Mesendoderm (in vitro differentiated cells): ENCODE measurements around the gene ZNF618.
"Not testable (repeated sequence)": the region's sequence is repeated elsewhere in the genome, so short reads cannot be mapped to it uniquely, and the experiment has no call there.

ENCODE experiments used
- DNase-seq: peaks from one replicate; pipeline ENCODE4 v3.0.0; 2013
- H2AK5ac ChIP-seq: 2 replicates; pipeline ENCODE4 v1.6.1; 2013; ENCODE audit warnings: low read length, inconsistent platforms
- H2BK120ac ChIP-seq: 2 replicates; pipeline ENCODE4 v1.6.1; 2013; ENCODE audit warnings: low read depth, mild to moderate bottlenecking, low read length, moderate library complexity, mixed read lengths
- H2BK15ac ChIP-seq: replicated peaks from 2 replicates; pipeline ENCODE4 v1.6.1; 2013; ENCODE audit warnings: low read depth, mild to moderate bottlenecking, moderate library complexity
- H2BK5ac ChIP-seq: 2 replicates; pipeline ENCODE4 v1.6.1; 2013; ENCODE audit warnings: low read length, inconsistent platforms
- H3K18ac ChIP-seq: 2 replicates; pipeline ENCODE4 v1.6.1; 2013; ENCODE audit warnings: mild to moderate bottlenecking, low read length, mixed read lengths
- H3K23ac ChIP-seq: one replicate; pipeline ENCODE4 v1.6.1; 2013; ENCODE audit warnings: low read length
- H3K27ac ChIP-seq: 2 replicates; pipeline ENCODE4 v1.5.1; 2013; ENCODE audit warnings: low read depth, mild to moderate bottlenecking, inconsistent platforms, low read length, moderate library complexity
- H3K27me3 ChIP-seq: 2 replicates; pipeline ENCODE4 v1.6.1; 2013; ENCODE audit warnings: low read length, control low read depth, mild to moderate bottlenecking, inconsistent platforms; ENCODE audit not compliant: insufficient read depth, poor library complexity
- H3K36me3 ChIP-seq: 2 replicates; pipeline ENCODE4 v1.6.1; 2013; ENCODE audit warnings: low read length, inconsistent platforms; ENCODE audit not compliant: control insufficient read depth, insufficient read depth
- H3K4ac ChIP-seq: one replicate; pipeline ENCODE4 v1.6.1; 2013; ENCODE audit warnings: low read depth, mild to moderate bottlenecking, low read length, moderate library complexity
- H3K4me1 ChIP-seq: 2 replicates; pipeline ENCODE4 v1.6.1; 2013; ENCODE audit warnings: low read depth, low read length, inconsistent platforms; ENCODE audit not compliant: control insufficient read depth
- H3K4me2 ChIP-seq: 2 replicates; pipeline ENCODE4 v1.6.1; 2013; ENCODE audit warnings: low read length
- H3K4me3 ChIP-seq: 2 replicates; pipeline ENCODE4 v1.5.1; 2013; ENCODE audit warnings: mild to moderate bottlenecking, low read length
- H3K56ac ChIP-seq: one replicate; pipeline ENCODE4 v1.6.1; 2013; ENCODE audit warnings: low read length
- H3K79me1 ChIP-seq: 2 replicates; pipeline ENCODE4 v1.6.1; 2013; ENCODE audit warnings: low read length, inconsistent platforms
- H3K79me2 ChIP-seq: 2 replicates; pipeline ENCODE4 v1.6.1; 2013; ENCODE audit warnings: mild to moderate bottlenecking, low read length; ENCODE audit not compliant: control insufficient read depth, insufficient read depth
- H3K9ac ChIP-seq: 2 replicates; pipeline ENCODE4 v1.6.1; 2013; ENCODE audit warnings: low read length, inconsistent platforms
- H4K5ac ChIP-seq: one replicate; pipeline ENCODE4 v1.6.1; 2013; ENCODE audit warnings: low read length
- H4K8ac ChIP-seq: one replicate; pipeline ENCODE4 v1.6.1; 2013; ENCODE audit warnings: low read depth, mild to moderate bottlenecking, control low read depth, low read length, moderate library complexity
- WGBS: extraction: QIAGEN DNeasy Blood & Tissue Kit; methylation state at CpG from one replicate; pipeline ENCODE4 v1.1.7; 2013; ENCODE audit warnings: low lambda C conversion rate, missing lambda C conversion rate; ENCODE audit not compliant: insufficient coverage; ENCODE audit errors: extremely low coverage; 5-methylcytosine and 5-hydroxymethylcytosine counted together

Gene ZNF618

DNA sequence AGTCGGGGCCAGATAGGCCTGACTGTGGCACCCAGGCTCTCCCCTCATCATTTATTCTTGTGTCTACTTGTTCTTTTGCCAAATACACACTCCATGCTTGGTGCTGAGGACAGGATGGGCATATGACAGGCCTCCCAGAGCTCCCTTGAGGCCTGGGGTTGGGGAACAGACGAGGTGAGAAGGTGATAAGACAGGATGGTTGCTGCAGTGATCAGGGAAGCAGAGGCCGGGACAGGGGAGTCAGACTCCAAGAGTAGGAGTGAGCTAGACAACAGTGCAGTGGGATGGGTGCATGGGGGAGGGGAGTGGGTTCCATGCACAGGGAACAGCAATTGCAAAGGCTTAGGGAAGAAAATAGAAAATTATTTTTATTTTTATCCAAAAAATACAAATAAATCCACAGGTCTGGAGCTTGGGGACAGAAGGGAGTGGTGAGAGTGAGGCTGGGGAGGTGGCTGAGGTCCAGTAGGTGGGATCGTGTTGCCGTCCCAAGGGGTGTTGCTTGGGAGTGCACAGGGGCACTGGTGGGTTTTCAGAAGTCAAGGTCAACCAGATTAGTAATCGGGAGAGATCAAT, 205.4 kb downstream of the ZNF618 start:
- H2BK120ac ChIP-seq, result no peak overlapping the region
- H3K4me1 ChIP-seq, result no peaks in the 10 kb centered on the region
- H4K5ac ChIP-seq, result no peak overlapping the region
- no peak overlapping the region for H3K4me2 ChIP-seq
- WGBS, result no CpG with 5 or more reads among the region's 6 CpGs
- H4K8ac ChIP-seq, result no peak overlapping the region
- H3K79me1 ChIP-seq, result no peaks in the 10 kb centered on the region
- no peak overlapping the region for H3K18ac ChIP-seq
- H3K9ac ChIP-seq, result no peak overlapping the region
- H2BK5ac ChIP-seq, result no peak overlapping the region
- no peaks in the 10 kb centered on the region for H3K27me3 ChIP-seq
- H3K27ac ChIP-seq, result no peak overlapping the region
- no peak overlapping the region for H3K23ac ChIP-seq
- H3K79me2 ChIP-seq, result no peaks in the 10 kb centered on the region
- no peak overlapping the region for H2BK15ac ChIP-seq
- DNase-seq, result no peak
- H3K4me3 ChIP-seq, result no peak overlapping the region
- H2AK5ac ChIP-seq, result no peak overlapping the region
- no peak overlapping the region for H3K56ac ChIP-seq
- H3K36me3 ChIP-seq, result no peaks in the 10 kb centered on the region
- no peak overlapping the region for H3K4ac ChIP-seq

DNA sequence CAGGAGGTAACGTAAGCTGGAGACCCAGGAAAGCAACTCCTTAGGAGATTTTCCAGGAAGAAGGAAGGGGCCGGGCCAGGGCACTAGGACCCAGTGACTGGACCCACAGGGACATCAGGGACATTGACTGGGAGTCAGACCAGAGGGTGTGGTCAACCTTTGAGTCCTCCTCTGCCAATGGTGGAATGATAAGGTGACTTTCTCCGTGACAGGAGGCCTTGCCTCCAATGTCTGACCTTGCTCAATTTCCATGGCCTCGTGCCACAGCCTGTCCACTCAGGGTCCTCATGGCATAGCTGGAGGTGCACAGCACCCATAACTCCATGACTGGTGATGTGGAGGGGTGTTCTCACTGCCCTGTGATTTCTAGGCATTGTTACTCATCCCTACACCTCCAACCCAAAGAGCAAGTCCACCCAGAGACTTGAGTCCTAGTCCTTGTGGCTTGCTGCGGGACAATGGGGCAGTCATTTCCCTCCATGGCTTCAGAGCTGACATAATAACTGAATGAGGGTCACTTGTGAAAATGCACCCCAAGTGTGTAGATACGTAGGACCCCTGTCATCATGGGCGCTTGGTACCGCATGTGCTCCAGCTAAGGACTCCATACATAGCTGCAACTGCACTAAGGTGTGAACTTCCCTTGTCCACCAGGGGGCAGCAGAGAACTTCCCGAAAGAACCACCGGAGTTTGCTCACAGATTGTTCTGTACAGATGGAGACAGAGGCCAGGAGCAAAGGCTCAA, 206.1 kb downstream of the ZNF618 start:
- DNase-seq, result peak; percentile 89
- Histone ChIP-seq H2BK15ac (no peak overlapping the region), H3K18ac (no peak overlapping the region), H3K79me1 (no peaks in the 10 kb centered on the region), H2BK120ac (no peak overlapping the region), H4K5ac (no peak overlapping the region), H3K4me1 (no peaks in the 10 kb centered on the region), H3K9ac (no peak overlapping the region), H3K4me2 (no peak overlapping the region), H2BK5ac (no peak overlapping the region), H3K4me3 (no peak overlapping the region), H3K27ac (no peak overlapping the region), H3K79me2 (no peaks in the 10 kb centered on the region), H3K4ac (no peak overlapping the region), H3K27me3 (no peaks in the 10 kb centered on the region), H2AK5ac (no peak overlapping the region), H3K36me3 (no peaks in the 10 kb centered on the region), H3K23ac (no peak overlapping the region), H4K8ac (no peak overlapping the region), H3K56ac (no peak overlapping the region)
- no CpG with 5 or more reads among the region's 10 CpGs for WGBS

GRCh38 chr9:114082763-114083412, 206.8 kb downstream of the ZNF618 start:
- WGBS, result no CpG with 5 or more reads among the region's 13 CpGs
- DNase-seq, result not testable (repeated sequence)

DNA sequence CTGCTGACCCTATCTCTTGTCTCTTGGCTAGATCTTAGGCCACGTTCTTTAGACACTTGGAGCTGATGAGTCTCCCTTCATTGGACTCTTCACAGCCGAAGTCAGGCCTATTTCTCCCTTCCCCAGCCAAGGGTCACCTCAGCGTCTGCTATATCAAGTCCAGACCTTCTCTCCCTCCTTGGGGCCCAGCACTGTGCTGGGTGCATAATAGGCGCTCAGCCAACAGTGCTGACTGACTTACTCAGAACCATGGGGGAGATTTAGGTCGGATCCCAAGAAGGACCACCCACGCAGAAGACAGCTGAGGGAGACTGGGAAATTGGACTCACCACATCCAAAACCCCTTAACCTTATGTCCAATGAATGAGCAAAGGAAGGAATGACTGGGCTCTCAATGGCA, 207.6 kb downstream of the ZNF618 start:
- Histone ChIP-seq H3K23ac (no peak overlapping the region), H2BK15ac (no peak overlapping the region), H3K36me3 (no peaks in the 10 kb centered on the region), H3K27me3 (no peaks in the 10 kb centered on the region), H2AK5ac (no peak overlapping the region), H3K27ac (no peak overlapping the region), H3K4ac (no peak overlapping the region), H4K8ac (no peak overlapping the region), H3K4me3 (no peak overlapping the region), H3K18ac (no peak overlapping the region), H3K4me1 (no peaks in the 10 kb centered on the region), H3K4me2 (no peak overlapping the region), H2BK5ac (no peak overlapping the region), H3K79me1 (no peaks in the 10 kb centered on the region), H4K5ac (no peak overlapping the region), H3K9ac (no peak overlapping the region), H3K79me2 (no peaks in the 10 kb centered on the region), H3K56ac (no peak overlapping the region), H2BK120ac (no peak overlapping the region)
- no peak for DNase-seq
- no CpG with 5 or more reads among the region's 6 CpGs for WGBS

More at GRCh38 chr9:114082763-114083412, 206.8 kb downstream of the ZNF618 start:
- H3K23ac ChIP-seq, H3K9ac ChIP-seq, H3K27me3 ChIP-seq, H2BK5ac ChIP-seq, H3K4ac ChIP-seq, H3K36me3 ChIP-seq, H3K79me1 ChIP-seq, H4K5ac ChIP-seq, H2BK15ac ChIP-seq, H3K18ac ChIP-seq, H4K8ac ChIP-seq, H3K4me2 ChIP-seq, H2BK120ac ChIP-seq, H3K79me2 ChIP-seq, H3K27ac ChIP-seq, H3K4me3 ChIP-seq, H2AK5ac ChIP-seq, H3K56ac ChIP-seq, H3K4me1 ChIP-seq: not testable (repeated sequence)

DNA sequence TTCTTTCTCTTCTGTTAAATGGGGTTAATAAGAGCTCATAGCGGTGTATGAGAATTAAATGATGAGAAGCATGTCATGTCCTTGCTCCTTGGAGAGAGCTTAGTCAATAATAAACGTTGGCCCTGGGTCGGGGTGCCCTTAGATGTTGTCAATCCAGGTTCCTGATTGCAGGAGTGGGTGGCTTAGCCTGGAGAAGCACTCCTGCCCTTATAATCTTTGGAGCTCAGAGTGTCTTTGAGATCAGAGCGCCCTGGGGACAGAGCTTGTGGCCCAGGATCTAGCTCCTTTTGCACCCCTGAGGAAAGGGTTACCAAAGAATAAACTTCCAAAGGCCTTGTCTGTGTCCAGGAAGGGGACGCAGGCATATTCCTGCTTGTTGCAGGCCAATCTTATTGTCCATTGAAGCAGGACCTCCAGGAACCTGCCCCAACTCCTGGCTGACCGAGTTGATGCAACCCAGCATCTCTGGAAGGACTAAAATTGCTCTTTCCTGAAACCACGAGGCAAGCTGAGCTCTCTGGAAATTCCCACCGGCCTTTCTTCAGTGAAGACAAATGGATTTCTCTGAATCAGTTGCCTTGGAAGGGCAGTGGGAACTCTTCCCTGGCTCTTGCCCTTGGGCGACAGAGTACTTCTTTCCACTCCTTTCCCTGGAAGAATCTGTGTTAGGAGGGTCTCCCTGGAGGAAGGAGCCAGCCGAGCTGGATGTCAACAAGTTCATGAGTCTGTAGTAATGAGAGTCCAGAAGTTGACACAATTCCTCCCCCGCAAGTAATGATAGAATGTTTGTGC, 208.4 kb downstream of the ZNF618 start:
- Histone ChIP-seq H3K4ac (no peak overlapping the region), H3K4me3 (no peak overlapping the region), H4K8ac (no peak overlapping the region), H3K18ac (no peak overlapping the region), H2BK120ac (no peak overlapping the region), H3K36me3 (no peaks in the 10 kb centered on the region), H2AK5ac (no peak overlapping the region), H3K27ac (no peak overlapping the region), H3K9ac (no peak overlapping the region), H3K4me2 (no peak overlapping the region), H3K4me1 (no peaks in the 10 kb centered on the region), H4K5ac (no peak overlapping the region), H2BK15ac (no peak overlapping the region), H3K27me3 (no peaks in the 10 kb centered on the region), H3K23ac (no peak overlapping the region), H3K79me1 (no peaks in the 10 kb centered on the region), H3K79me2 (no peaks in the 10 kb centered on the region), H3K56ac (no peak overlapping the region), H2BK5ac (no peak overlapping the region)
- no peak for DNase-seq
- WGBS, result no CpG with 5 or more reads among the region's 11 CpGs
